Naive thymus-derived CD4-positive, alpha-beta T cell (primary cell): ENCODE results near the gene SGK2. TPM values are rescaled to one million over a fixed set of nuclear protein-coding genes. Genes with fewer than 3 reads are reported as not detected.
"Not testable (repeated sequence)": the region's sequence is repeated elsewhere in the genome, so short reads cannot be mapped to it uniquely, and the experiment has no call there.

Experiments
- ATAC-seq: fragments of 150-1000 bp; cut with Tn5 transposase; 2 replicates; pipeline ENCODE4 v1.10.0; 2021; ENCODE audit warnings: mild to moderate bottlenecking, moderate library complexity
- CTCF ChIA-PET: fragments of 350-600 bp; sonication (Branson Sonifier 250); formaldehyde crosslinking; loops from one replicate; lab custom pipeline; 2021; ENCODE audit warnings: antibody characterized with exemption; lab: Charles Lee
- POLR2A ChIA-PET: fragments of 350-600 bp; sonication (Branson Sonifier 250); formaldehyde crosslinking; loops from one replicate; lab custom pipeline; 2021; ENCODE audit warnings: antibody characterized with exemption, inconsistent platforms; lab: Charles Lee
- DNase-seq, 9 donors: peaks; one replicate each; pipeline versions ENCODE4 v3.0.0 to v3.0.0-alpha.2; 2020 to 2022; ENCODE audit warnings: mixed read lengths in 1 of 9
- H3K27ac ChIP-seq: one replicate; pipeline ENCODE4 v1.7.0; 2013; ENCODE audit warnings: mild to moderate bottlenecking, low read depth, low read length, moderate library complexity
- H3K27me3 ChIP-seq, 2 donors: one replicate each; pipeline ENCODE4 v1.7.0; 2013; ENCODE audit warnings: low read length in 2 of 2, mild to moderate bottlenecking in 2 of 2, moderate library complexity in 2 of 2; ENCODE audit not compliant: control insufficient read depth in 2 of 2, insufficient read depth in 2 of 2
- H3K36me3 ChIP-seq, 3 experiments: 1 replicate in 2 of 3; 2 replicates in 1 of 3; pipeline ENCODE4 v1.7.0; 2013; ENCODE audit warnings: low read length in 3 of 3, mild to moderate bottlenecking in 3 of 3, moderate library complexity in 1 of 3; ENCODE audit not compliant: insufficient read depth in 3 of 3, control insufficient read depth in 2 of 3
- H3K4me1 ChIP-seq, 2 donors: one replicate each; pipeline ENCODE4 v1.7.0; 2013; ENCODE audit warnings: low read length in 2 of 2, mild to moderate bottlenecking in 2 of 2, moderate library complexity in 1 of 2; ENCODE audit not compliant: control insufficient read depth in 2 of 2, insufficient read depth in 2 of 2
- H3K4me3 ChIP-seq: 2 replicates; pipeline ENCODE4 v1.7.0; 2013; ENCODE audit warnings: mild to moderate bottlenecking, low read length
- H3K9me3 ChIP-seq, 3 experiments: 1 replicate in 2 of 3; 2 replicates in 1 of 3; pipeline ENCODE4 v1.7.0; 2013; ENCODE audit warnings: low read length in 3 of 3; ENCODE audit not compliant: control insufficient read depth in 2 of 3
- H3K27ac Mint-ChIP-seq, 9 donors: one replicate each; pipeline ENCODE4 v1.8.0; 2020 to 2022; ENCODE audit warnings: mixed read lengths in 9 of 9, mild to moderate bottlenecking in 8 of 9, moderate library complexity in 5 of 9, inconsistent platforms in 2 of 9
- H3K27me3 Mint-ChIP-seq, 5 donors: one replicate each; pipeline ENCODE4 v1.8.0; 2021 to 2022; ENCODE audit warnings: mixed read lengths in 5 of 5, mild to moderate bottlenecking in 1 of 5
- H3K36me3 Mint-ChIP-seq, 5 donors: one replicate each; pipeline ENCODE4 v1.8.0; 2020 to 2022; ENCODE audit warnings: mixed read lengths in 5 of 5, mild to moderate bottlenecking in 3 of 5, inconsistent platforms in 1 of 5
- H3K4me1 Mint-ChIP-seq, 7 donors: one replicate each; pipeline ENCODE4 v1.8.0; 2020 to 2022; ENCODE audit warnings: mixed read lengths in 7 of 7, mild to moderate bottlenecking in 3 of 7, inconsistent platforms in 1 of 7
- H3K4me3 Mint-ChIP-seq, 10 donors: one replicate each; pipeline ENCODE4 v1.8.0; 2020 to 2022; ENCODE audit warnings: mild to moderate bottlenecking in 10 of 10, mixed read lengths in 10 of 10, moderate library complexity in 6 of 10, inconsistent platforms in 2 of 10
- H3K9me3 Mint-ChIP-seq, 11 donors: one replicate each; pipeline ENCODE4 v1.8.0; 2020 to 2022; ENCODE audit warnings: mixed read lengths in 11 of 11, mild to moderate bottlenecking in 4 of 11, inconsistent platforms in 1 of 11, moderate library complexity in 1 of 11
- intact Hi-C, 2 donors: fragments of 100-400 bp; cut with micrococcal nuclease; formaldehyde crosslinking; loops; one replicate each; pipeline ENCODE4 v1.15.1; 2023
- polyA plus RNA-seq, 2 donors: library from polyadenylated mRNA; unstranded; fragments of 300-500 nt; fragmentation: Illumina TruSeq; gene quantifications; one replicate each; pipeline ENCODE4 v1.2.3, GENCODE V29; 2021
- total RNA-seq, 6 experiments: library from RNA in 5 of 6; stranded (reverse) in 5 of 6; gene quantifications; 1 replicate in 5 of 6; 2 replicates in 1 of 6; pipeline ENCODE4 v1.2.3 and lab custom pipeline; 2021 to 2026

Gene SGK2
- total and polyA plus RNA-seq, 7 experiments from 2014 or later: 0.48 to 2.6 (median 1.9) TPM; not detected in 2

DNA sequence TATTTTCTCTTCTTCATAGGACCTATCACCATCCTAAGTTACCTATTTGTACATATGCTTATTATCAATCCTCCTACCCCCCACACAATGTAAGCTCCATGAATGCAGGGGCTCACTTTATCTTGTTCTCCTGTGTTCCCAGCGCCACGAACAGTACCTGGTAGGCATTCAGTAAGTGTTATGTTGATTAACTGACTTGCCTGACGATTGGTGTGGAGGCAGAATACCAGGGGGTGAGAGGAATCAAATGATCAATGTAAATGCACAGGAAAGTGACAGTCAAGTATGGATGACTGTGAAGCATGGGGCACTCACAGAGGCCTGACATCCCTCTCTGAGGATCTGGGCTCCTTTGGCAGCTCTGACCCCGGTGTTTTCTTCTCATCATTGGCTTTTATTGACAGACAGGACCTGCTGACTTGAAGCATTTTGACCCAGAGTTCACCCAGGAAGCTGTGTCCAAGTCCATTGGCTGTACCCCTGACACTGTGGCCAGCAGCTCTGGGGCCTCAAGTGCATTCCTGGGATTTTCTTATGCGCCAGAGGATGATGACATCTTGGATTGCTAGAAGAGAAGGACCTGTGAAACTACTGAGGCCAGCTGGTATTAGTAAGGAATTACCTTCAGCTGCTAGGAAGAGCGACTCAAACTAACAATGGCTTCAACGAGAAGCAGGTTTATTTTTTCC, 25.8 kb downstream of the SGK2 start:
- ChIA-PET CTCF (no interaction called here), POLR2A (interaction anchor here (1.6 kb wide), 1 partner anchor 12 kb away, joined by 3 read pairs; no protein-coding TSS in a partner anchor)
- intact Hi-C loops: no loop called here
- Mint-ChIP-seq H3K36me3 (peaks cover 0 to 4% (median 0%) of the 10 kb centered on the region in 5 donors), H3K27ac (no peak overlapping the region), H3K27me3 (peaks cover 0 to 8% (median 0%) of the 10 kb centered on the region in 5 donors), H3K4me1 (peaks cover 0 to 2% (median 0%) of the 10 kb centered on the region in 7 donors), H3K9me3 (no peaks in the 10 kb centered on the region), H3K4me3 (no peak overlapping the region)
- no peak overlapping the region for H3K4me3 ChIP-seq
- ATAC-seq (no peak), DNase-seq (no peak)
- no peaks in the 10 kb centered on the region for H3K27me3 ChIP-seq
- no peak overlapping the region for H3K27ac ChIP-seq
- no peaks in the 10 kb centered on the region for H3K4me1 ChIP-seq
- H3K9me3 ChIP-seq: no peaks in the 10 kb centered on the region
- no peaks in the 10 kb centered on the region for H3K36me3 ChIP-seq

DNA sequence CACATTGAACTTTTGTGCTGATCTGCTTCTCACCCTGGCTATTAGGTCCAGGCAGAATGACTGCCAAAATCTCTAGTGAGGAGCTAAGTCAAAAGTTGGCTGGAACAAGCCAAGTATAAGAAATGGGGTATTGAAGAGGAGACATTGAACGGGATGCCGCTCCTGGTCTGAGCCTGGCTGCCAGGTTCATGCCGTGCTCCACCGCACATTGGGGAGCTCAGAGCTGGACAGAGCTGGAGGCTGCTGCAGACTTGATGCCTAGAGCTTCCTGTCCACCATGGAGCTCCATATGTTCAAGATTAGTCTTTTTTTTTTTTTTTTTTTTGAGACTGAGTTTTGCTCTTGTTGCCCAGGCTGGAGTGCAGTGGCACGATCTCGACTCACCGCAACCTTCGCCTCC, 27.8 kb downstream of the SGK2 start:
- no peak for DNase-seq
- Mint-ChIP-seq H3K36me3 (peaks cover 0 to 4% (median 0%) of the 10 kb centered on the region in 5 donors), H3K4me3 (no peak overlapping the region), H3K27ac (no peak overlapping the region), H3K4me1 (peaks cover 14 to 20% (median 17%) of the 10 kb centered on the region in 7 donors), H3K27me3 (peaks cover 0 to 8% (median 0%) of the 10 kb centered on the region in 5 donors), H3K9me3 (no peaks in the 10 kb centered on the region)
- Histone ChIP-seq H3K4me3 (no peak overlapping the region), H3K36me3 (no peaks in the 10 kb centered on the region), H3K4me1 (peaks cover 5 to 9% of the 10 kb centered on the region in 2 donors), H3K27me3 (no peaks in the 10 kb centered on the region), H3K27ac (no peak overlapping the region), H3K9me3 (no peaks in the 10 kb centered on the region)
- CTCF ChIA-PET: interaction anchor here (0.6 kb wide), 3 partner anchors 27 to 946 kb away, joined by 3 read pairs; no protein-coding TSS in a partner anchor
- POLR2A ChIA-PET: no interaction called here
- no peak for ATAC-seq
- intact Hi-C loops: no loop called here

DNA sequence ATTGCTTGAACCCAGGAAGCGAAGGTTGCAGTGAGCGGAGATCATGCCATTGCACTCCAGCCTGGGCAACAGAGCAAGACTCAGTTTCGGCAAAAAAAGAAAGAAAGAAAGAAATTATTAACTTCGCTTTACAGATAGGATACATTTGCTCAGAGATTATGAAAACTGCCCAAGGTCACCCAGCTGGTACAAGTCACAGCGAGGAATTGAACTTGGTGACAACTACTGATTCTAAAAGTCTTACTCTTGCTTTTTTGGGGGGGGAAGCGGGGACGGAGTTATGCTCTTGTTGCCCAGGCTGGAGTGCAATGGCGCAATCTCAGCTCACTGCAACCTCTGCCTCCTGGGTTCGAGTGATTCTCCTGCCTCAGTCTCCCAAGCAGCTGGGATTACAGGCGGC, 29.7 kb downstream of the SGK2 start:
- ATAC-seq, CTCF ChIA-PET, H3K27ac Mint-ChIP-seq, H3K9me3 Mint-ChIP-seq, H3K27ac ChIP-seq, H3K27me3 ChIP-seq, H3K36me3 Mint-ChIP-seq, POLR2A ChIA-PET, H3K36me3 ChIP-seq, DNase-seq, H3K9me3 ChIP-seq, H3K27me3 Mint-ChIP-seq, H3K4me3 ChIP-seq, intact Hi-C loops: not testable (repeated sequence)
- H3K4me1 Mint-ChIP-seq: peaks cover 18 to 21% (median 21%) of the 10 kb centered on the region in 7 donors
- H3K4me1 ChIP-seq: peaks cover 5 to 10% of the 10 kb centered on the region in 2 donors
- peak overlapping the region in 3 of 10 donors; percentile 8 to 47 (median 44) for H3K4me3 Mint-ChIP-seq

DNA sequence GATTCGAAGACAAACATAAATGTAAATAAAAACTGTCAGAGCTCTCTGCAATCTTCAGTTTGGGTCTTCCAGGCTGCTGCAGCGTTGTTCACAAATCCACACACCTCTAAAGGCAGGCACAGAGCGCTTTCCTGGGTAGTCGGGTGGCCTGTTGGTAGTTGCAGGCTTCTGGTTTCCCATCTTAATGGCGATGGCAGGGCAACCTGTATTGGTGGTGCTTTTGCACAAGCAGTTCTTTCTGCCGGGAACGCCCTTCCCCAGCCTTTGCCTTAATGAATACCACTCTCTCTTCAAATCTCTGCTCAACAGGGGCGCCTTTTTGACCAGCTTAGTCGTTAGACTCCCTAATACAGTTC, 31.2 kb downstream of the SGK2 start:
- Histone ChIP-seq H3K4me1 (peaks cover 5 to 10% of the 10 kb centered on the region in 2 donors), H3K9me3 (no peaks in the 10 kb centered on the region), H3K36me3 (no peaks in the 10 kb centered on the region), H3K27ac (peak overlapping the region; percentile 88), H3K4me3 (peak overlapping the region; percentile 90), H3K27me3 (no peaks in the 10 kb centered on the region)
- peak overlapping the region; percentile 91 to 98 (median 97) for H3K27ac Mint-ChIP-seq
- ChIA-PET CTCF (no interaction called here), POLR2A (interaction anchor here (0.6 to 1.3 kb wide), 3 partner anchors 72 to 133 kb away, joined by 3 to 9 read pairs (median 3); partner anchors contain the start of gene SRSF6)
- no peak for ATAC-seq
- H3K27me3 Mint-ChIP-seq: peaks cover 0 to 5% (median 0%) of the 10 kb centered on the region in 5 donors
- peak in 1 of 9 donors; percentile 22 for DNase-seq
- H3K4me1 Mint-ChIP-seq: peaks cover 17 to 21% (median 21%) of the 10 kb centered on the region in 7 donors
- no peaks in the 10 kb centered on the region for H3K9me3 Mint-ChIP-seq
- intact Hi-C loops: loop anchor here (1.0 to 10.0 kb wide), 11 partner anchors 76 to 1973 kb away; partner anchors contain the start of genes MYBL2 (in 2 of the 2), OSER1 (in 2 of the 2), SRSF6 (in 2 of the 2) and CHD6 (in 1 of the 2)
- peak overlapping the region; percentile 90 to 97 (median 94) for H3K4me3 Mint-ChIP-seq
- H3K36me3 Mint-ChIP-seq: peaks cover 4 to 9% (median 7%) of the 10 kb centered on the region in 5 donors

DNA sequence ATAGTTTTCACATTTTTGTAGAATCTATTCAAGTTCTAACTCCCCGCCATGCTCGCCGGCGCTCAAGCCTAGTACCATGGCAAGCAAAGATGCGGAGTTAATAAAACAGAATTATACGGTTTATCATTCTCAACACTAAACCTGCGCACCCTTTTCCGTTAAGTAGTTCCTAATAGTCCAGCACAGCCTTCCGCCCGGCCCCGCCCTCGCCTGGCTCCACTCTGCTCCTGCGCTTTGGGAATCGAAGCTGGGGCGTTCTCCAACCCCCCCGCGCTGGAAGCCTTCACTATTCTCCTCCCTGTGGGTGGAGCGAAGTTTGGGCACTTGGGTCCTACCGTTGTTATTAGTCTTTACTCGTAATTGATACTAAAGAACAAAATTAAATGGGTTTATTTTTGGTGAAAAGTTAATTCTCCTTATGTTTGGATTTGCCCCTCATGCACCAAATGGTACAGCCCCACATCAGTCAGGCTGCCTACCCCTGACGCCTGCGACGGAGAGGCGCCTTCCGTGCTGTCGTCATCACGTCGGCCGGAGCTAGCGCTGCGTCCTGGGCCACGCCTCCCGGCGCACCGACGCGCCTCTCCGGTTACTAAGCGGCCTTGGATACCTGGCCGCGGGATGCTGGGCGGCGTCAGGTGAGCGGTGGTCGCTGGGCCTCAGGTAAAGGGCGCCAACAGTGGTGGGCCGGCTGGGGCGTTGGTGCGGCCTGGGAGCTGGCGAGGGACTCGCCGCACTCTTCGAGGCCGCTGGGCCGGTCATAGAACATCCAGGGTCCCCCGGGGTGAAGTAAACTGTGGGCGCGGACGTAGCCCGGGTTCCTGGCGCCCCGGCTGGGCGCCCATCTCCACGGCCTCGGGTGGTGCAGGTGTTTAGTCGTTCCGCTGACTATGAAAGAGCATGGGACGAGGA, 31.8 kb downstream of the SGK2 start, which contains the start of gene IFT52:
Gene IFT52 (plus strand): TSS at position 546 of the 912 bp plus-strand sequence. CDS start 3,762 bp downstream, outside the sequence.
- no peaks in the 10 kb centered on the region for H3K27me3 ChIP-seq

DNA sequence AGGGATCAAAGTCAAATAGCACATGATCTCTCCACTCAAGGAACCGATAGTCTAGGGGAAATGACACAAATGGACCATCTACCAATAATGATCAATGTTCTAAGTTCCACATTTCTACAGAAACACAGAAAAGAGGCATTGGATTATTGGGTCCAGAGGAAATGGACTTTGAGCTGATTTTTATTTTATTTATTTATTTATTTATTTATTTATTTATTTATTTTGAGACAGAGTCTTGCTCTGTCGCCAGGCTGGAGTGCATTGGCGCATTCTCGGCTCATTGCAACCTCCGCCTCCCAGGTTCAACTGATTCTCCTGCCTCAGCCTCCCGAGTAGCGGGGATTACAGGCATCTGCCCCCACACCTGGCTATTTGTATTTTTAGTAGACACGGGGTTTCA, 43.1 kb downstream of the SGK2 start:
- H3K4me1 ChIP-seq, H3K4me1 Mint-ChIP-seq, H3K27me3 ChIP-seq, H3K4me3 Mint-ChIP-seq, ATAC-seq, H3K9me3 ChIP-seq, intact Hi-C loops, H3K27ac ChIP-seq, H3K27ac Mint-ChIP-seq, H3K27me3 Mint-ChIP-seq, H3K9me3 Mint-ChIP-seq, DNase-seq, H3K4me3 ChIP-seq, CTCF ChIA-PET: not testable (repeated sequence)
- H3K36me3 Mint-ChIP-seq: peaks cover 3 to 32% (median 12%) of the 10 kb centered on the region in 5 donors
- H3K36me3 ChIP-seq: peaks cover 4 to 42% (median 5%) of the 10 kb centered on the region in 3 experiments
- POLR2A ChIA-PET: interaction anchor here (0.9 kb wide), 1 partner anchor 17 kb away, joined by 3 read pairs; no protein-coding TSS in a partner anchor

More for the DNA sequence above, 31.8 kb downstream of the SGK2 start, which contains the start of gene IFT52:
- Mint-ChIP-seq H3K36me3 (peaks cover 4 to 9% (median 7%) of the 10 kb centered on the region in 5 donors), H3K9me3 (no peaks in the 10 kb centered on the region), H3K4me3 (peak within 1 kb of the TSS; percentile 90 to 97 (median 94)), H3K4me1 (peaks cover 17 to 21% (median 21%) of the 10 kb centered on the region in 7 donors), H3K27ac (peak within 1 kb of the TSS; percentile 91 to 98 (median 97)), H3K27me3 (peaks cover 0 to 5% (median 0%) of the 10 kb centered on the region in 5 donors)
- Histone ChIP-seq H3K27ac (peak within 1 kb of the TSS; percentile 88), H3K9me3 (no peaks in the 10 kb centered on the region), H3K36me3 (peaks cover 0 to 4% (median 0%) of the 10 kb centered on the region in 3 experiments), H3K4me1 (peaks cover 5 to 10% of the 10 kb centered on the region in 2 donors), H3K4me3 (peak within 1 kb of the TSS; percentile 90)
- ChIA-PET POLR2A (interaction anchor here (0.6 to 1.3 kb wide), 4 partner anchors 72 to 133 kb away, joined by 3 to 9 read pairs (median 3); partner anchors contain the start of gene SRSF6), CTCF (interaction anchor here (0.5 kb wide), 1 partner anchor 68 kb away, joined by 4 read pairs; no protein-coding TSS in a partner anchor)
- DNase-seq (peak; percentile 76 to 89 (median 87)), ATAC-seq (peak; percentile 98)
- intact Hi-C loops: loop anchor here (1.0 to 10.0 kb wide), 11 partner anchors 76 to 1973 kb away; partner anchors contain the start of genes MYBL2 (in 2 of the 2), OSER1 (in 2 of the 2), SRSF6 (in 2 of the 2) and CHD6 (in 1 of the 2)
